Limb (tissue), 2 donors: ENCODE results near the gene AK5.

Source experiments
- DNase-seq, 2 donors: peaks; one replicate each; pipeline ENCODE4 v3.0.0-alpha.2; 2016; ENCODE audit errors: extremely low spot score in 2 of 2

AK5 gene

DNA sequence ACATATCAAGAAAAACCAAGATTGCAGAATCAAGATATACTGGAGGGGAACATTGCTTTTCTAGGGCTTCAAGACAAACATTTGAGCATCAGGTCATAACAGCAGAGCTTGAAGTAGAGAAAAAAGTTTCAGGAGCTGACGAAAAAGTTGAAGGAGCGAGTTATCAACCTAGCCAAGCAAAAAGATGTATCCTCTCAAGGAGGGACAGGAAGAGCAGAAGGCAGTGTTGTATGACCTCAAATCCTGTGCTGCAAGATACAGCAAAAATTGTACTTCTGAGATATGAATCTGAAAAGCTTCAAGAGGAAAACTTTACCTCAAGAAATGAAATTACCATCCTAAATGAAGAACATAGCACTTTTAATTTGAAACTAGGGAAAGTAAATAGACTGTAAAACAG is 153.1 kb downstream of the AK5 start:
- DNase-seq: no peak

DNA sequence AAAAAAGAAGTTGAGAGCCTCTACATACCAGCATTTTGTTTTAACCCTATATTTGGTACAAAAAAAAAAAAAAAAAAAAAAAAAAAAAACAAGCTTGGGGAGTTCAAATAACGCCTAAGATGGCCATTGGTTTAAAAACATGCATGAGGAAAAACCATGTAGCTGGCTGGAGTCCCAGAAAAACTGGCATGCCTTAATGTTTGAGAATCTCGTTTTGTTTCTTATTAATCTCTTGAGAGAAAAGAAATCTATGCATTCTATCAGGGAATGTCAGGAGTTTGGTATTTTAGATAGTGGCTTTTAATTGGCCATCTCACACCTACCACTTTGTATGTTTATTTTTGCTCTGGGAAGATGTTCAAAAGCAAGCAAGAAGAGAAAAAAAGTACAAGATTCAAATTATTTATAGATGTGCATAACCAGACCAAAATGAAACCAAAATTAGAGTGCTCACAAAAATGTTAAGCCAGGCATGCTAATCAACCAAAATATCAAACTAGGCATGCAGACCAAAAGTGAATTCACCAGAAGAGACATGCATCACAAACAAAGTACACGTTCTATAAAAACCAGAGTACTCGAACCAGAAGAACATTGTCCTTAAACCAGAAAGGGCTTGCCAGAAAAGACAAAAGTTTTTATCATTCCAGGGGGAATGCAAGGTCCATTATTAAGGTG is 156.6 kb downstream of the AK5 start:
- DNase-seq: peak in 1 of 2 donors; percentile 56

DNA sequence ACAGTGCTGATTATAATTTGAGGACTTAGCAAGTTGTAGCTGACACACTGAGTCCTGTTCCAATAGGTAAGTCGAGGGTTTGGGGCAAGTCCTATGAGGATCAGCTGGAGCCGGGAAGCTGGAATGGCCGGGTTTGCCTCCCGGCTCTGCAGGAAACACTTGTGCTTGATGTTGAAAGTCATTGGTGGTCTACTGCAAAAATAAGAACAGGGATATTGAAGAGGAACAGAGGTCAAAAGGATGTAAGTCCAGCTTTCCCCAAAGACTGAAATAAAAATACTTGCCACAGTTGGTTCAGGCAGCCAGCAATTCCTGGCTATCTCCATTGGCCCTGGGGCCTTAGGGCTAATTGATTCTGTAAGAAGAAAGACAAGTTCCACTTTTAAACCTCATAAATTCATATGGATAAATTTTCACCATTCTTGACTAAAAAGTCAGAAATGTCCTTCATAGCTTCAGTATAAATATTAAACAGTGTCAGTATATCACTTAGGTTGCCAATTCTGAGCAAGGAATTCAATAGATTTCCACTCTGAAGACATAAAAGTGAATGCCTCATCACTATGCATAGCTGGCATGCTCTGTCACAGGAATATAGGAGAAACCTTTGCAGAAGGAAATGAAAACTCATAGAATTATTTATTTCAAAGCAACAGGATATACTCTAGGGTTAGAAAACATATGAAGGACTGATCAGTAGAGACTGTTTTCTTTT is 165.2 kb downstream of the AK5 start:
- DNase-seq: no peak

DNA sequence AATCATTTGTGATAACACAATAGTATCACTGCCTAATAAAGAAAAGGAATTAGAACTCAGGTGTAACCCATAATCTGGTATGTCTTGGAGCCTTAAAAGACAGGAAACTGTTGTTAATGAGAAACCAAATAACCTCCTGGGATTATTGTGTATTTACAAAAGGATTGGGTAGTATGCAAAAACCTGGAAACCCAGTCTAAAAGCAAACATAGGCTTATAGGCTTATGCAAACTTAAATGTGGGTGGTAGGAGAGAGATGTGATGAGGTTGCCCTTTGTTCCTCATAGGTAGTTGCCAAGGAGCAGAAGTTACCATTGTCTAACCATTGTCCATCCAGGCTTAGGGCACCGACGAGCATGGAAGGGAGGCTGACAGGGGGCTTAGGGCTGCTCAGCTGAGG is 165.8 kb downstream of the AK5 start:
- no peak for DNase-seq

DNA sequence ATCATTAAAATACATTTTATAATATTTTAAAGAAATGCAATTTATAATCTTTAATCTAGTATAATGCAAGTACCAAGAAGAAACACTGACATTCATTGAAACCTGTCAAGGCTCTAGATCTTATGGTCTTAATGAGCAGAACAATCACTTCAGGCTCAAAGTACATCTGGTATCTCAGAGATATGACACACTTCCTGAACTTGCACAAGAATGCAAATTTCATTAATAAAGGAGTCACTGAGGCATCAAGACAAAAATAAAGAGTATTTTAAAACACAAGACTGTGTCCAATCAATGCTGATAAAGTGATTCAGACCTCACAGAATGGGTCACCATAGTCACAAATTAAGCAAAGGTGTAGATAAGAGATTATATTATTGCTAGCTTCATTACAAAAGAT is 178.1 kb downstream of the AK5 start:
- no peak for DNase-seq

DNA sequence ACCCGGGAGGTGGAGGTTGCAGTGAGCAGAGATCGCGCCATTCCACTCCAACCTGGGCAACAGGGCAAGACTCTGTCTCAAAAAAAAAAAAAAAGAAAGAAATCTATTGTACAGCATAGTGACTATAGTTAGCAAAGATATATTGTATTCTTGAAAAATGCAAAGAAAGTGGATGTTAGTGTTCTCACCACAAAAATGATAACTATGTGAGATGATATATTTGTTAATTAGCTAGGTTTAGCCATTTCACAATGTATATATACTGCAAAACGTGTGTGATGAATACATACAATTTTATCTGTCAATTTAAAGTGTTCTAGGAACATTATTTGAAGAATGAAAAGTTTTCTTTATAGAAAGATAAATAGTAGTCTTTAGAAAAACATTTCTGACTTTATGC is 179.9 kb downstream of the AK5 start:
- DNase-seq: no peak

DNA sequence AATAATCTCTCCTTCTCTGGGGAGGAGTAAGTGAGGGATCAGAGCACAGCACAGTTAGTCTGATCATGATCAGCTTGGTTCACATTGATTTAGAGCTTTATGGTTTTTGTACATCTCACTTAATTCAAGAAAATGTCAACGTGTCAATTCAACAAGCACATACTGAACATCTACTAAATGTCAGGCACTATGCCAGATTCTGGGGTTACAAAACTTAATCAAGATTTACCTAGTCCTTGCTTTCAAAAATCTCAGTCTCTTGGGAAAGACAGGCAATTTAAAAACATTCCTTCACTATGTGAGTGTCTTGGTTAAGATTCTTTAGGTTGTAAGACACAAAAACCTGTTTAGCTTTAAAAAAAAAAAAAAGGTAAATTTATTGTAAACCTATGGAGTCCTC is 181.4 kb downstream of the AK5 start:
- DNase-seq: no peak

DNA sequence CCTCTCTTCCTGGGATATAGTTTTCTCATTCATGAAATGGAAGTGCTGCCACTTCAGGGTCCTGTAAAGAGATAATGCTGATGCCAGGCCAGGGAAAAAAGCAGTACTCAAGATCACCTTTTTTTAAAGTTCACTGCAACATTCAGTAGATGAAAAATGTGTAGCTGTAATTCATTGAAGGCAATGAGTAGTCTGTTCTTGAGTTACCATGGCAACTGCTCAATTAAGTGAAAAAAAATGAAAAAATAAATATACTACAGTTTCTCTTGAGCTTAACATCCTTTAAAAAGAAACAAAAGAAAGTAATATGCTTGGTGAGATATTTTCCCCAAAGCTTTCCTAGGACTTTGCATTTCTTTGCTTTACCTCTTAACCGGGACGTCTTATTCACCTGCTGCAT is 183.3 kb downstream of the AK5 start:
- no peak for DNase-seq

DNA sequence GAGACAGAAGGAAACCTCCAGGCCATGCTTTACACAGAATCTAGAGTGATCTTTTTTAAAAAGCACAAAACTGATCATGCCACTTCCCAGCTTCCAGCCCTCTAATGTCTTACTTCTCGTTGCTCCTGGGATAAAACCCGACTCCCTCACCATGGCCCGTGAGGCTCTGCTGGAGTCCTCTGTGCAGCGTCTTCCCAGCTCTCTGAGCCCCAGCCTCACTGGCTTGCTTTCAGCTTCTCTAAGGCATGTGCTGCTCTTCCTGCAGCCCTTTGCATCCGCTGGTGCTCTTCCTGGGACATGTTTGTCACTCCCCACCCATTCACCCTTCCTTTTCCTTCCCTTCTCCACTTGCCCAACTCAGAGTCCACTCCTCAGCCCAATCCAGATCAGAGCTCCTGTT is 184.1 kb downstream of the AK5 start:
- DNase-seq: no peak

DNA sequence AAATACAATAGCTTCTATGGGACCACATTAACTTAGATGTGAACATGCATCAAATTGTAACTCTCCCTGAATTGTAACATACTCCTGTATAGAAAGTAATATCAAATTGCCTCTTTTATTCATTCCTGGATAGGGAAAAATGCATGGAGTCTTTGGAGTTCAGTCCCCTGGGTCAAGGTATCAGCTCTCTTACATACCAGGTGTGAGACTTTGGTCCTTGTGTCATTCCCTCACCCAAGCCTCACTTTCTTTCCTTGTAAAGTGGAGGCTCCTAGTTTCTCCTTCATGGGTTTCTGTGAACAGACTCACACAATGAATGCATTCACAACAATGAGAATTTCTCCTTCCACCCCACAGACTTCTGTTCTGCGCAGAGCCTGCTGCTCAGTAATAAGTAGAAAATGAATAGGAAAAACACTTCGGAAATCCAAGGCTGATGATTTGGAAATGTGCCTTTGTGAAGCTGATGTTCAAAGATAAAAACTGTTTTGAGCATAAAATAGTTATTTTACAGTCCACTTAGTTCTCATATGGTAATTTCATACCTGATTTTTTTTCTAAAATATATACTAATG is 185.3 kb downstream of the AK5 start:
- no peak for DNase-seq

DNA sequence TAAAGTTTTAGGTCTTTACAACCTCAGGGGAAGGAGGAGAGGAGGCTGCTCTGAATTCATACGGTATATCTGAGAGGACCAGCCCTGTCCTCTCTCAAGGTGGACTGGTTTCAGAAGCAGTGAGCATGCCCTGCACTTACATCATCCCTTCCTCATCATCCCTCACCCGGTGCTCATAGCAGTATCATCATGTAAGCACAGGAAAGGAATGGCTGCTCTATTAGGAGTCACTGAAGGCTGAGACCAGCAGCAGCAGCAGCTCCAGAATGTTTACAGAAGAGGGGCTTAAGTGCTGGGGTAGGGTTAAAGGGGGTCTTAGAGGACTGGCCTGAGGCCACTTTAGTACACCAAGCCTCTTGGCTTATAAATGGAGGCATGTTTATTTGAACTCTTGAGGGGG is 185.9 kb downstream of the AK5 start:
- DNase-seq: no peak

DNA sequence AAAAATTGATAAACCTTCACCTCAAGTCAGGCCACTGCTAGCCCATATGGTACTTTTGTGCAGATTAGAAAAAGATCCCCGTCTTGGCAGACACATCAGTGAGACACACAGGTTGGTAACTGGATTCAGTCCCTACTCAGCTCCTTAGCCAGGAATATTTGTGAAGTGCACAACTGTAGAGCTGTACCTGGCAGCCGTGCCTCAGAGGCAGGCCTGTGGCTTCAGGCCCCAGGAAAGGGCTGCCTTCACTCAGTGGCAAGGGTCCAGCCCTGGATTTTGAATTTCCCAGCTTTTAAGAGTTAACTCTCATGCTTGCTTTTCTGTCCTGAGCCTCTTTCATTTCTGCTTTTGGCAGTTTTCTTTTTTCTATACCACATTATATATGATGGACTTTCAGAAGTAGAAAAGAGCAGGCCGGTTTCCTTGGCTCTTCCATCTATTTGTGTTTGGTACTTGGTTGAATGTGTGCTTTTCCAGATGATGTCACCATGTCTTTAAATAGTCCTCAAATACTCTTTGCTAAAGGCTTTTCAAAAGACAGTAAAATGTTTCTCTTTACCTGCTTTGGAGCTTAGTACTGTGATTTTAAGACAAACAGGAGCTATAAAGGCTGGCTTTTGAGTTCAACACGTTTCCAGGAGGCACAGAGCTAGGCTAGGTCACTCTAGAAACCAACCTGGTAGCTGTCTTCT is 186.6 kb downstream of the AK5 start:
- DNase-seq: peak in 1 of 2 donors; percentile 20

DNA sequence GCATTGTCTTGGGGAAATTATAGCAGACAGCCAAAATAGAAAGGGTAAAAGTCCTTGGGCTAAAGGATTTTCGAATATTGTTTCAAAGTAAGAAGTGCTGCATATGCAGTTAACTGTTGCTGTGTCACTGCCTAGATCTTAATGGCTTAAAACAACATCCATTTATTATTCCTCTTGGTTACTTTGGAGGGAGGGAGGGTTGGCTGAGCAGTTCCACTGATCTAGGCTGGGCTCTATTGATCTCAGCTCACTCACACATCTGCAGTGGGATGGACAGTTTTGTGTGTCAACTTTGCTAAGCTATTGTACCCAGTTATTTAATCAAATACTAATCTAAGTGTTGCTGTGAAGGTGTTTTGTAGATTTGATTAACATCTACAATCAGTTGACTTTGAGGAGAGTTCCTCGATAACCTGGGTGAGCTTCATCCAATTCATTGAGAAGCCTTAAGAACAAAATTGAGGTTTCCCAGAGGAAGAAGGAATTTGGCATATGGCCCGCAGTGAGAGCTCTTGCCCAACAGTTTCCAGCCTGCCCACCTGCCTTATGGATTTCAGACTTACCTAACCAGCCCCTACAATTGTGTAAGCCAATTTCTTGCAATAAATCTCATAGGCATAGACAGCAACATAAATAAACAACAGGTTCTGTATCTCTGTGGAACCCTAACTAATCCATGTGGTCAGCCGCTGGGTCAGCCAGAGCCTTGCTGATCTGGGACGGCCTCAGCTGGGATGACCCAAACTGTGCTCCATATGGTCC is 187.3 kb downstream of the AK5 start:
- DNase-seq: no peak

DNA sequence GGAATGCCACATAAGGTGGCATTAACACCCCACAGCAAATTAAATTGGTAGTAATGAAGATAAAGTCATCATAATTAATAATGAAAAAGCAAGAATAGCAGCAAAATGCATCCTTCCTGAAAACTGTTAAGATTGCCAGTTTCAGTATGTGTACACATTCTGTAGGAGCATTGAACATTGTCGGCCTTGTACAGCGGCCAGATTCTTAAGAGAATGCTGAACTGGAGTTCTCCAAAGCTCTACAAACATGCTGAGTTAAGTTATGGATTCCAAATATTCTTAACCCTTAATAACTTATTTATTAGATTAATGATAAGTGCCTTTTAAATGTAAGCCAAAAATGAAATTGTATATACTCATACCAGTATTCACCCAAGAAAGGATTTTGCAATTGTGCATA is 189.9 kb downstream of the AK5 start:
- no peak for DNase-seq

DNA sequence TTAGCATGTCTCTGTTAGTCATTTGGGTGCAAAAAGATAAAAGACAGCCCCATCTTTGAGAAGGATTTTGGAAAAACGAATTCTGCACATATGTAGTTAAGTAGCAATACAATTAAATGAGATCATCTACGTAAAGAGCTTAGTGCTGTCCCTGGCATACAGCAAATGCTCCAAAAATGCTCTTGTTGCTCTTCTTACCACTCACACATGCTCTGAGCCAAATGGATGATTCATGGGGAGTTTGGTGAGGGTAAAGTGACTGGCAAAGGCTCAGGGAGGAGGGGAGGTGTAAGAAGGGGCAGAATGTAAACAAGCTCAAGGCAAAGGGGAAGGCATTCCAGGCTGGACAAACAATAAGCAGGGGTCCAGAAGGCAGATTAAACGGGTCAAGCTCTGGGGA is 191.9 kb downstream of the AK5 start:
- DNase-seq: no peak

DNA sequence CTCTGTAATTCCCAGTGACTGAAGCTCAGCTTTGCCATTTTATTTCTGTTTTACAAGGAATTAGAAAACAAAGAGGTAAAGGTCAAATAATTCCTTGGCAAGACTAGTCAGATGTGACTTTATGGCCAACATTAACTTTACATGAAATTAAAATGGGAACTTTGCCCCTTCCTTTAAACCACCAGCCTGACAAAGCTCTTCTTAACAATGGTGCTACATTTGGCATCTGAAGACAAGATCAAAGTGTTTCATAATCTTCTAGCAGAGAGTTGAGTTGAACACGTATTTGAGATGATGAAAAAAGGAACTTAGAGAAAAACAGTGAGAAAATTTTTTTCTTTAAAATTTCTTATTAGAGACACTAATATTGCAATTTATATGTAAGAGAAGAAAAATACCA is 193.8 kb downstream of the AK5 start:
- DNase-seq: no peak

DNA sequence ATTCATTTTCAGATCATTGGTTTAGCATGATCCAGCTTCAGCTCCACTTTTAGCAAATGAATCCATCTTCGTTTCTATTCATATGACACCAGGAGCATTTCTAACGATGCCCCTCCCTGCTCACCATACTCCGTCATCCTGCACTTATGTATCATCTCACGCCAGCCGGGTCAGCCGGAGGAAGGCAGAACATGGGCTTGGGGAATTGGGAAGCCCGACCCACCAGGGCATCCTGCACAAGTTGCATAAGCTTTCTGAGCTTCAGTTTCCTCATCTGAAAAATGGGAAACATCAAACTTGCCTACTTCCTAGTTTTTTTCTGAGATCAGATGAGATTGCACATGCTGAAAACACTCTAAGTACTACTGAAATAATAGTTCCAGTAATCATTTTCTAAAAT is 194.7 kb downstream of the AK5 start:
- DNase-seq: no peak

DNA sequence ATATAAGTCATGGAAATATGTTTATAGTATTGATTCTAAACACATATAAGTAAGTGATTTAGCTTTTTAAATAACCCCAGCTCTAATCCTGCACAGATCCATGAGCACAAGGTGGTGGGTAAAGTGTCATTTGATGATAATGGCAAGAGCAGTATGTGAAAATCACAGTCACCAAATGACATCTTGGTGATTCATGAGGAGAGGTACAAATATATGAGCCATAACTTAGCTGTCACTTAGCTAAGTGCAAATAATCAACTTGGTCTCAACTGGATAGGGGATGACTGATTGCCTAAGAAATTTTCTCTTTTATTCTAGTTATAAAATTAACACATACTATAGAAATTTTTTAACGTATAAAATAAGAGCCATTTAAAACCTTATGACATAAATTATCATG is 202.5 kb downstream of the AK5 start:
- DNase-seq: no peak

DNA sequence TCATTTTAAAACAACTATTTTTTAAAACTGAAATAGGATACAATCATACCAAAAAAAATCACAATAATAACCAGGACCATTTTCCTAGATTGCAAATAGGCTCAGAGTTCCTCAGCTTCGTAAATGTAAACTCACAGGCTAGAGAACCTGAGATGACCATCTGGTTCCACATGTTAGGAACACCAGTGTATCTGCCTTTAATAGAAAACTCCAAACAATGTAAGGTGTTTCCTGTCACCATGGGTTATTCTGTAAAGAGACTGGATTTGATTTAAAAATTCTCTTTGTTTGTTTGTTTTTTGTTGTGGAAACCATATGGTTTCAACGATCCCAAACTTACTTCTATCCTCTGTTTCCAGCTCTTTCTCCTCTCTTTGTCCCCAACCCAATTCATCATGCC is 203.1 kb downstream of the AK5 start:
- DNase-seq: no peak

DNA sequence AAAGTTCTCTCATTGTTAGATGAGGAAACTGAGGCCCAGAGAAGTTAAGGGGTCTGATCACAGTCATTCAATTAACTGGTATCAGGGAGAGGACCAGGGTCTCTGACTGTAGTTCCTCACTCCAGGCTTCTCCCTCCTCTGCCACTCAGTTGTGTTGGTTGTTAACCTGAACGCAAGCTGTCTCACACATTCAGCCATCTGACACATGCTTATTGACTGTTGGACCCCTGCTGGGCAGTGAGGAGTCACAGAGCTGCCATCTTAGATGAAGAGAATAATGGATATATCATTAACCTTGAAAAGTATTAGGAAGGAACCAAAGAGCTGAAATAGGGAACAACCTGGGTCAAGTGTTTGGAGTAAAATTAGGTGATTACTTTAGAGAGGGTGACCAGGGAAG is 205.8 kb downstream of the AK5 start:
- DNase-seq: no peak

DNA sequence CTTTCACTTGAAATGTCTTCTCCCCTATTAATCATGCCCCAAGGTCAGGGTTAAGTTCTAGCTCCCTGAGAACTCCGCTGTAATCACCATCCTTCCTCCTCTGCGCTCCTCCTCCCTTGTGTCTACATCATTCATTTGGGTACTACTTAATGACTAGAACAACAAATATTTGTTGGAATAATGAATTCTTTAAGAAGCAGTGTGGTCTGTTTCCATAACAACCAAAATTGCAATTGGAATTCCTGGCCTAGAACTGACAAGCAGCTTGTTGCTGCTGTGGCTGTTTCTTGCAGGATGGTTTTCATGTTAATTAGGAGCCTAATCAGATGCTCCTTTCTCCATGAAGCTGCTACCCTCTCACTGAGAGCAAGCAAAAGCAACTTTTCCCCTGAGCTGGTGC is 208.1 kb downstream of the AK5 start:
- DNase-seq: no peak

DNA sequence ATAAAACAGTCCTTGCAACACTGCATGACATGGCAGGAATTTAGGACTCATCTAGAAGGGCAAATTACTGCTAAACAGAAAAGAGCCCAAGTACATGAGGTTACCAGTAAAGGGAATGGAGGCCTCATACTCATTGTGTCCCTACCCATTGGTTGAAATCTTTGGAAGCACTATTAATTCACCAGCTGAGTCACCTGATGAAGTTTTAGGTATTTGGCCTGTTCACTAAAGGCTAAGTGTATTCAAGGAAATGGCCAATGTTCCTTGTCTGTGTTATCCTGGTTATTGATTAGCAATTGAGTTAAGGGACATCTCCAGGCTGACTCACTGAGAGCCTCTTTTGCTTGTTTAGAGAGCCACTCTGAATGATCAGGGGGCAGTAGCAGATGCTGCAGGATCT is 212.2 kb downstream of the AK5 start:
- DNase-seq: no peak
